Subcutaneous abdominal adipose tissue (tissue), 5 donors: Measurements from ENCODE around the gene ZNF630.

Experiments
- H3K27ac ChIP-seq: one replicate; pipeline ENCODE4 v1.7.0; 2013; ENCODE audit warnings: low read depth, mild to moderate bottlenecking, inconsistent platforms, low read length, moderate library complexity
- H3K27me3 ChIP-seq, 5 donors: one replicate each; pipeline ENCODE4 v1.7.0; 2013; ENCODE audit warnings: low read length in 5 of 5, inconsistent platforms in 1 of 5; ENCODE audit not compliant: control insufficient read depth in 5 of 5, insufficient read depth in 4 of 5
- H3K36me3 ChIP-seq, 5 donors: one replicate each; pipeline ENCODE4 v1.7.0; 2013; ENCODE audit warnings: low read length in 5 of 5; ENCODE audit not compliant: control insufficient read depth in 5 of 5, insufficient read depth in 5 of 5
- H3K4me1 ChIP-seq, 5 donors: one replicate each; pipeline ENCODE4 v1.7.0; 2013; ENCODE audit warnings: low read length in 5 of 5, mild to moderate bottlenecking in 3 of 5, moderate library complexity in 1 of 5; ENCODE audit not compliant: control insufficient read depth in 5 of 5, insufficient read depth in 5 of 5
- H3K4me3 ChIP-seq, 5 donors: one replicate each; pipeline ENCODE4 v1.7.0; 2013; ENCODE audit warnings: low read length in 5 of 5, low read depth in 1 of 5
- H3K9ac ChIP-seq, 5 donors: one replicate each; pipeline ENCODE4 v1.7.0; 2013; ENCODE audit warnings: low read length in 5 of 5, mild to moderate bottlenecking in 4 of 5, moderate library complexity in 3 of 5
- H3K9me3 ChIP-seq, 5 donors: one replicate each; pipeline ENCODE4 v1.7.0; 2013; ENCODE audit warnings: low read length in 5 of 5; ENCODE audit not compliant: control insufficient read depth in 5 of 5
- donor health status: healthy.
- donor health status: healthy.
- donor health status: healthy.
- donor health status: healthy.
- donor health status: healthy.

ZNF630 gene

DNA sequence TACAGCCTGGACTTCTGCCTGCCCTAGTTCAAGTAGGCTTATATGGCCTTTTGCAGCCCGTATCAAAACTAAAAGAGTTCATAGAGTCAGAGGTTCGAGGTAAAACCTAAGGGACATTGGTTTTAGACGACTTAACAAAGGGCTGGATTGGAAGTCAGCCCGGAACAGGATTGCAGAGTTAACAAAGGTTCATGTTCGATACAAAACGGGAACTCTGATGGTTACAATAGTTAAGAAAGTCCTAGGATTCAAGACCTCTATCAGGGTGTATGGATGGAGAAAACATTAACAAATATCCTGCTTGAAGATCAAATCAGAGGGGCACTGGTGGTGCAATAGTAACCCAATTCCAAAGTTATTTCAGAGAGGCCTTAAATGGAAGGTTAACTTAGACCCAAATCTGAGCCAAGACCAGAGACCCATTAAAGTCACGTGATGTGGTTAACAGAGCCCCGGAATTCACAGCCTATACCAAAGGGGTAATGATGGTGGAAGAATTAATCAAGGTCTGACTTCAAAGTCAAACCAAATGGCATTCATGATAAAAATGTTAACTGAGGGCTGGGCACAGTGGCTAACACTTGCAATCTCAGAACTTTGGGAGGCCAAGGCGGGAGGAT is 656 bp upstream of the ZNF630 start:
- no peak overlapping the region for H3K27ac ChIP-seq
- peaks cover 0 to 2% (median 0%) of the 10 kb centered on the region in 5 donors for H3K9me3 ChIP-seq
- no peaks in the 10 kb centered on the region for H3K27me3 ChIP-seq
- peak overlapping the region in 4 of 5 donors; percentile 65 to 83 (median 70) for H3K9ac ChIP-seq
- peak overlapping the region; percentile 70 to 84 (median 77) for H3K4me3 ChIP-seq
- H3K36me3 ChIP-seq = no peaks in the 10 kb centered on the region
- H3K4me1 ChIP-seq = peaks cover 0 to 10% (median 5%) of the 10 kb centered on the region in 5 donors

GRCh38 chrX:48068096-48068887 is 3.1 kb downstream of the ZNF630 start:
- no peak overlapping the region for H3K4me3 ChIP-seq
- H3K9me3 ChIP-seq = peaks cover 0 to 2% (median 0%) of the 10 kb centered on the region in 5 donors
- H3K4me1 ChIP-seq = peaks cover 0 to 10% (median 5%) of the 10 kb centered on the region in 5 donors
- H3K9ac ChIP-seq = no peak overlapping the region
- no peak overlapping the region for H3K27ac ChIP-seq
- no peaks in the 10 kb centered on the region for H3K27me3 ChIP-seq
- H3K36me3 ChIP-seq = peaks cover 0 to 4% (median 0%) of the 10 kb centered on the region in 5 donors

DNA sequence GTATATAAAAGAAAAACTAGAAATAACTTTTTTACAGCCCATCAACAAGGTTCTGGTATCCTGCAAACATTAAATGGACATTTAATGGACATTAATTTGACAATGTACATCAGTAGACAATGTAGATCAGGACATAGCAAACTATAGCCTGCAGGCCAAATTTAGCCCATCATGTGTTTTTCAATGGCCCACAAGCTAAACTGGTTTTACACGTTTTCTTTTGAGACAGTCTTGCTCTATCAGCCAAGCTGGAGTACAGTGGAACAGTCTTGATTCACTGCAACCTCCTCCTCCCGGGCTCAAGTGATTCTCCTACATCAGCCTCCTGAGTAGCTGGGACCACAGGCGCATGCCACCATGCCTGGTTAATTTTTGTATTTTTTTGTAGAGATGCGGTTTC is 7.2 kb downstream of the ZNF630 start:
- peaks cover 0 to 2% (median 0%) of the 10 kb centered on the region in 5 donors for H3K27me3 ChIP-seq
- peaks cover 0 to 2% (median 0%) of the 10 kb centered on the region in 5 donors for H3K4me1 ChIP-seq
- peaks cover 9 to 16% (median 15%) of the 10 kb centered on the region in 5 donors for H3K9me3 ChIP-seq
- H3K27ac ChIP-seq = no peak overlapping the region
- peaks cover 3 to 22% (median 9%) of the 10 kb centered on the region in 5 donors for H3K36me3 ChIP-seq
- H3K4me3 ChIP-seq = no peak overlapping the region
- H3K9ac ChIP-seq = no peak overlapping the region

GRCh38 chrX:48059296-48059639 is 12.2 kb downstream of the ZNF630 start:
- Histone ChIP-seq H3K27me3 (peaks cover 0 to 2% (median 0%) of the 10 kb centered on the region in 5 donors), H3K36me3 (peaks cover 6 to 31% (median 11%) of the 10 kb centered on the region in 5 donors), H3K27ac (no peak overlapping the region), H3K9me3 (peaks cover 22 to 32% (median 26%) of the 10 kb centered on the region in 5 donors), H3K4me3 (no peak overlapping the region), H3K9ac (no peak overlapping the region), H3K4me1 (peaks cover 0 to 5% (median 0%) of the 10 kb centered on the region in 5 donors)

- H3K4me3 ChIP-seq = peak overlapping the region in 1 of 5 donors; percentile 31
- H3K36me3 ChIP-seq = peaks cover 6 to 27% (median 11%) of the 10 kb centered on the region in 5 donors
- peaks cover 0 to 2% (median 0%) of the 10 kb centered on the region in 5 donors for H3K27me3 ChIP-seq
Observed at GRCh38 chrX:48058621-48059295, 12.7 kb downstream of the ZNF630 start.

DNA sequence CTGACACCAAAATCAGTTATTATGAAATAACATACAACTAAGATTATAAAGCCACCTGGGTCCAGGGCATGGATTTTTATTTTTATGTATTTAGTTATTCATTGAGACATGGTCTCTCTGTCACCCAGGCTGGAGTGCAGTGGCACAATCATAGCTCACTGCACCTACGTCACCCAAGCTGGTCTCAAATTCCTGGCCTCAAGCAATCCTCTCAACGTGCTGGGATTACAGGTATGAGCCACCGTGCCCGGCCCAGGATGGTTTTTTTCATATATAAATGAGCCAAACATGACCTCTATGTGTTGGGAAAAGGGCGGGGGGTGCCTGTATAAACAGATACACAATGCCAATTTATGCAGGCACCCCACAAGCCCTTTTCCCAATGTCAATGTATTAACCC is 24.6 kb downstream of the ZNF630 start:
- Histone ChIP-seq H3K4me1 (peaks cover 0 to 9% (median 7%) of the 10 kb centered on the region in 5 donors), H3K36me3 (no peaks in the 10 kb centered on the region), H3K27ac (peak overlapping the region; percentile 6), H3K9me3 (no peaks in the 10 kb centered on the region), H3K4me3 (no peak overlapping the region), H3K27me3 (peaks cover 0 to 9% (median 5%) of the 10 kb centered on the region in 5 donors), H3K9ac (no peak overlapping the region)

More at GRCh38 chrX:48058621-48059295, 12.7 kb downstream of the ZNF630 start:
- H3K9ac ChIP-seq = no peak overlapping the region
- no peak overlapping the region for H3K27ac ChIP-seq
- H3K4me1 ChIP-seq = peaks cover 0 to 5% (median 0%) of the 10 kb centered on the region in 5 donors
- peaks cover 22 to 32% (median 26%) of the 10 kb centered on the region in 5 donors for H3K9me3 ChIP-seq

GRCh38 chrX:48045410-48046311 is 25.8 kb downstream of the ZNF630 start:
- Histone ChIP-seq H3K9me3 (no peaks in the 10 kb centered on the region), H3K36me3 (no peaks in the 10 kb centered on the region), H3K9ac (peak overlapping the region in 1 of 5 donors; percentile 30), H3K4me1 (peaks cover 0 to 9% (median 7%) of the 10 kb centered on the region in 5 donors), H3K27me3 (peaks cover 0 to 9% (median 5%) of the 10 kb centered on the region in 5 donors), H3K4me3 (no peak overlapping the region), H3K27ac (peak overlapping the region; percentile 27)

DNA sequence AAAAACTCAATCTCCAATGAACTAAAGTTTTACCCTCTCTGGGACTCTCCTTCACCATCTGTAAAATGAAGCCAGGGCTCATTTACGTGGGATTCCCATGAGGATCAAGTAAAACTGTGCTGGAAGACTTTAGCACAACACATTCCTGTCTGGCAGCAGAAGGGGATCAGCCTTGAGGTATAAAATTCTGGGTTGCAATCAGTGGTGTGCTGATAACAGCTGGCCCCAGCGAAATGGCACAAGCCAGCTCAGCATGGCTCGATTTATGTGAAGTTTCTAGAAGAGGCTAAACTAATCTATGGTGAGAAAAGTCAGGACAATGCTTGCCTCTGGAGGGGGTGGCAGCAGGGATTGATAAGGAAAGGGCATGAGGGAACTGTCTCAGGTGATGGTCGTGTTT is 28.4 kb downstream of the ZNF630 start:
- H3K9me3 ChIP-seq = peaks cover 0 to 4% (median 0%) of the 10 kb centered on the region in 5 donors
- peaks cover 0 to 9% (median 7%) of the 10 kb centered on the region in 5 donors for H3K4me1 ChIP-seq
- H3K36me3 ChIP-seq = no peaks in the 10 kb centered on the region
- no peak overlapping the region for H3K27ac ChIP-seq
- no peak overlapping the region for H3K4me3 ChIP-seq
- H3K27me3 ChIP-seq = peaks cover 0 to 7% (median 5%) of the 10 kb centered on the region in 5 donors
- H3K9ac ChIP-seq = no peak overlapping the region

DNA sequence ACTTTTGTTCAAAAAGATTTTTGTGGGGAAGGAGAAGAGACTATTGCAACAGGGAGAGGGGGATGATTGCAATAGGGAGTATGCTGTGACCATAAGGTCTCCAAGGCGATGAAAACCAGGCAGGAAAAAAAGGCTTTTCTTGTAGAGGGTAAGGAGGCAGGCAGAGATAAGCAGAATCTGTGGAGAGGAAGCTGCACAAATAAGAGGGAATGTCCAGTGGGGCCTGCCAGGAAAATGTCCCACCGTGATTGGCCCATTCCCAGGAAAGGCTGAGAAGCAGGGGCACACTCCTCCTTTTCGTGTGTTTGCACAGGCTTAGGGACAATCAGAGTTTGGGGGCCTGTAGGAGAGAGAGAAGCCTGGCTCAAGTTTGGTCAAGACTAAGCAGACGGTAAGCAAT is 35.5 kb downstream of the ZNF630 start:
- H3K9me3 ChIP-seq = peaks cover 0 to 7% (median 0%) of the 10 kb centered on the region in 5 donors
- no peak overlapping the region for H3K27ac ChIP-seq
- no peaks in the 10 kb centered on the region for H3K36me3 ChIP-seq
- no peak overlapping the region for H3K4me3 ChIP-seq
- H3K9ac ChIP-seq = no peak overlapping the region
- H3K4me1 ChIP-seq = no peaks in the 10 kb centered on the region
- peaks cover 0 to 4% (median 0%) of the 10 kb centered on the region in 5 donors for H3K27me3 ChIP-seq
